ENCODE data around the gene MBD3L2.
A peak's percentile ranks its signal among the peaks of the same experiment; 100 is the strongest.
"Not testable (repeated sequence)": the region's sequence is repeated elsewhere in the genome, so short reads cannot be mapped to it uniquely, and the experiment has no call there.

Gene MBD3L2

GRCh38 chr19:7063764-7064418 lies 14.8 kb downstream of the MBD3L2 start:
- no peak for DNase-seq

DNA sequence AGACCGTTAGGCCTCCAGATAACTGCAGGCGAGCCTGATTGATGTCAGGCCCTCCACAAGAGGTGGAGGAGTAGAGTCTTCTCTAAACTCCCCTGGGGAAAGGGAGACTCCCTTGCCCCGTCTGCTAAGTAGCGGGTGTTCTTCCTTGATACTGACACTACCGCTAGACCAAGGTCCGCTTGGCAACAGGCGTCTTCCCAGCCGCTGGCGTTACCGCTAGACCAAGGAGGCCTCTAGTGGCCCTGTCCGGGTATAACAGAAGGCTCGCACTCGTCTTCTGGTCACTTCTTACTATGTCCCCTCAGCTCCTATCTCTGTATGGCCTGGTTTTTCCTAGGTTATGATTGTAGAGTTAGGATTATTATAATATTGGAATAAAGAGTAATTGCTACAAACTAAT lies 18.0 kb downstream of the MBD3L2 start:
- not testable (repeated sequence) for DNase-seq

DNA sequence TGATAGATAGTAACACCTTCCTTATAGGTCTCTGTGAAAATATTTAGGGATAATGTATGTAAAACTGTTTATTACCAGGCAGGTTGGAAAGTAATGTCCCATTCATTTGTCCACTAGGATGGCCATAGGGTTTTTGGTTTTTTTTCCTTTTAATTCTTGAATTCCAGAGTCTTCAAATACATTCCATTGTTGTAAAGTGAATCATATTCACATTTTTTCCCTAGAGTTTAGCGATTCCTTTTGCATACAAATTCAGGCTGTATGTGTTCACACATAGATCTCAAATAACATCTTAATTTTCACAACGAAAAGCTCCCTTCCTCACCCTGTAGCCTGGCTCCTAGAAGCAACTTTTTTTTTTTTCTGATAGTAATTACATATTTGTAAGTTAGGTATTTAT lies 18.6 kb downstream of the MBD3L2 start:
- no peak for DNase-seq

GRCh38 chr19:7068599-7068998 lies 19.5 kb downstream of the MBD3L2 start:
- no peak for DNase-seq

DNA sequence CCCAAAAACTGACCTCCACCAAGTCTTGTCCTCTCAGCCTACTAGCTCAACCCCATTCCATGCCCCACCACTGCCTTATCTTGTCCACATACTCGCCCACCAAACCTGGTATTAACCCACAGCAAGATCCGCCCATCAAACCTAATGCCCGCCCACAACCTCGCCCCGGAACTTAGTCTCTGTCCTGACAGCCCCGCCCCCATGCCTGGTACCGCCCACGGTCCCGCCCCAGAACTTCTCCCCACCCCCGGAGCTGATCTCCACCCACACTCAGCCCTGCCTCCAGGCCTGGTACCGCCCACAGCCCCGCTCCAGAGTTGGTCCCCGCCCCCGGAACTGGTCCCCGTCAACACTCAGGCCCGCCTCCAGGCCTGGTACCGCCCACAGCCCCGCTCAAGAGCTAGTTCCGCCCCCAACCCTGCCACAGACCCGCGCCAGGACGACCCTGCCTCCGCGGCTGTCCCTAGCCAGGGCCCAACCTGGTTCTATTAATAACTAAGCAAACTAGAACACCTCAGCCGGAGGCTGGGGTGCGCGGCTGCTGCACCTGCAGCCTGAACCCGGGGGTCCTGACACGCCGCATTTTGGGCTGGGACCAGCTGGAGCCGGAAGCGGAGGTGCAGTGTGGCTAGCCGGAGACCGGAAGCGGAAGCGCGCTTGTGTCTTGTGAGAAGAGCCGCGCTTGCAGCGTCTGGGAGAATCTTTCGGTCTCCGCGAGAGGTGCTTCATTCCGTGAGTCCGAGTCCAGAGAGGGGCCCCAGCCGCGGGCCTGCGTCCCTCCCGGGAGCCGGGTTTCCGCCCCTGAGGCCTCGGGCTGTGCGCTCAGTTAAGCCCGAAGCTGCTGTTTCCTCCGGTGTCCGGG lies 20.2 kb downstream of the MBD3L2 start, which contains the start of gene ZNF557:
Gene ZNF557 (plus strand): TSS at position 662 of the 862 bp plus-strand sequence. CDS start 5,372 bp downstream, outside the sequence.
- peak; percentile 58 for DNase-seq

GRCh38 chr19:7069904-7070226 lies 20.7 kb downstream of the MBD3L2 start:
- no peak for DNase-seq

GRCh38 chr19:7072541-7072940 lies 23.4 kb downstream of the MBD3L2 start:
- no peak for DNase-seq

DNA sequence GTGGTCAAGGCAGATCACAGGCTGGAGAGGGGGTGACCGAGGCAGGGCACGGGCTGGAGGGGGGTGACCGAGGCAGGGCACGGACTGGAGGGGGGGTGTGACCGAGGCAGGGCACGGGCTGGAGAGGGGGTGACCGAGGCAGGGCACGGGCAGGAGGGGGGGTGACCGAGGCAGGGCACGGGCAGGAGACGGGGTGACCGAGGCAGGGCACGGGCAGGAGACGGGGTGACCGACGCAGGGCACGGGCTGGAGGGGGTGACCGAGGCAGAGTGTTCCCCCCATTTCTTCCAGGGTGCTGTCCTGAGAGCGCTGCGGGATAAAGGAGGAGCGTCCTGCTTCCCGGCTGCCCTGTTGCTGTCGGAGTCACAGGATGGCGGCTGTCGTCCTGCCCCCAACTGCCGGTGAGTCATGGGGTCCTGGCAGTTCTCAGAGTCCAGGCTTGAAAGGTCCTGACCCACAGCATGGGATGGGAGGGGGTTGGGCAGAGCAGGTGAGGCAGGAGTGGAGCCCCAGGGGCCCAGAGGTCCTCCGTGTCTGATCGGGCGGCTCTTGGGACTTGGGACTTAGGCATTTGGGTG lies 25.7 kb downstream of the MBD3L2 start:
- DNase-seq: no peak

GRCh38 chr19:7076151-7076550 lies 27.0 kb downstream of the MBD3L2 start:
- DNase-seq: no peak

DNA sequence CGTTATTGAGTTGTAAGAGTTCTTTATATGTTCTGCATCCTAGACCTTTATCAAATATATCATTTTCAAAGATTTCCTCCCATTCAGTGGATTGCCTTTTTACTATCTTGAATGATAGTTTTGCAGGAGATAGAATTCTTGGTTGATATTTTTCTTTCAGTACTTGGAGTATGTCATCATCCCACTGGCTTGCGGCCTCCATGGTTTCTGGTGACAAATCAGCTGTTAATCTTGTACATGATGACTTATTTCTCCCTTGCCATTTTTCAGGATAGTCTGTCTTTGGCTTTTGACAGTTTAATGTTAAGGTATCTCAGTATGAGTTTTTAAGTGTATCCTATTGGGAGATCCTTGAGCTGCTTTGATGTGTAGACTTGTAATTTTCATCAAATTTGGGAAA lies 28.9 kb downstream of the MBD3L2 start:
- DNase-seq: no peak

DNA sequence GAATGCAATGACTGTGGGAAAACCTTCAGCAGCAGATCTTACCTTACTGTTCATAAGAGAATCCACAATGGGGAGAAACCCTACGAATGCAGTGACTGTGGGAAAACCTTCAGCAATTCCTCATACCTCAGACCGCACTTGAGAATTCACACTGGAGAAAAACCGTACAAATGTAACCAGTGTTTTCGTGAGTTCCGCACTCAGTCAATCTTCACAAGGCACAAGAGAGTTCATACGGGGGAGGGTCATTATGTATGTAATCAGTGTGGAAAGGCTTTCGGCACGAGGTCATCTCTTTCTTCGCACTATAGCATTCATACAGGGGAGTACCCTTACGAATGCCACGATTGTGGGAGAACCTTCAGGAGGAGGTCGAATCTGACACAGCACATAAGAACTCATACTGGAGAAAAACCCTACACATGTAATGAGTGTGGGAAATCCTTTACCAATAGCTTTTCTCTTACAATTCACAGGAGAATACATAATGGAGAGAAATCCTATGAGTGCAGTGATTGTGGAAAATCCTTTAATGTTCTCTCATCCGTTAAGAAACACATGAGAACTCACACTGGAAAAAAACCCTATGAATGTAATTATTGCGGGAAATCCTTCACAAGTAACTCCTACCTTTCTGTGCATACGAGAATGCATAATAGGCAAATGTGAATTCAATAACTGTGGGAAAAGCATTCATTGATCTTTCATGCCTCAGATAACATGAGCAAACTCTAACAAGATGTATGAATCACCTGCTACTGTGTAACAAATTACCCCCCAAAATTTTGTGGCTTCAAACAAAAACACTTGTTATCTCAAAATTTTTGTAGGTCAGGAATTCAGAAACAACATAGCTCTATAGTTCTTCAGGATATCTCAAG lies 34.2 kb downstream of the MBD3L2 start:
- DNase-seq: no peak

DNA sequence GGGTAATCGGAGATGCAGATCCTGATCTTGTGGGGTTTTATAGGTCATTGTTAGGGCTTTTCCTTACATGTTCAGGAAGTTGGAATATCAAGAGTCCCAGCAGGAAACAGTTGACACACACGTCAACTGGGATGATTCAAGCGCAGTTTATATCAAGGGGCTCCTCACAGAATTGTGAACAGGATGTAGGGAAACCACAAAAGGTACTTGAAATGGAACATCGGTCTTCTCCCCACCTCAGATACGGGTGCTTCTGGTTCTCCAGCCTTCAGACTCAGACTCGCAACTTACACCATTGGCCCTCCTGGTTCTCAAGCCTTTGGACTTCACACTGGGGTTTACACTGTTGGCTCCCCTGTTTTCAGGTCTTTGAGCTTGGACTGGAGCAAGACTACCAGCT lies 39.9 kb downstream of the MBD3L2 start:
- DNase-seq: no peak

DNA sequence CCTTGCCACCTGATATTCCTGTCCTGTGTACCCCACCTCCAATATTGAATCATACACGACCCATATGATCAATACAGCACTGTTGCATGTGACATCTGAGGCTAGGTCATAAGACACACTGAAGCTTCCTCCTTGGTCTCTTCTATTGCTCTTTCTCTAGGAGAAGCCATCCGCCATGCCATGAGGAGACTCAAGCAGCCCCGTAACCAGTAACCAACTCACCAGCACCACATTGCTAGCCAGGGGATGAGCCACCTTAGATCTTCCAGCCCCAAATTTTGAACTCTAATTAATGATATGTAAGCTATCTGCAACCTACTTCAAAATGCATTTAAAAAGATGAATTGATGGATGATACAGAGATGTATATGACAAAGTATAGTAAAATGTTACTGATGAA lies 49.0 kb downstream of the MBD3L2 start:
- DNase-seq: no peak

DNA sequence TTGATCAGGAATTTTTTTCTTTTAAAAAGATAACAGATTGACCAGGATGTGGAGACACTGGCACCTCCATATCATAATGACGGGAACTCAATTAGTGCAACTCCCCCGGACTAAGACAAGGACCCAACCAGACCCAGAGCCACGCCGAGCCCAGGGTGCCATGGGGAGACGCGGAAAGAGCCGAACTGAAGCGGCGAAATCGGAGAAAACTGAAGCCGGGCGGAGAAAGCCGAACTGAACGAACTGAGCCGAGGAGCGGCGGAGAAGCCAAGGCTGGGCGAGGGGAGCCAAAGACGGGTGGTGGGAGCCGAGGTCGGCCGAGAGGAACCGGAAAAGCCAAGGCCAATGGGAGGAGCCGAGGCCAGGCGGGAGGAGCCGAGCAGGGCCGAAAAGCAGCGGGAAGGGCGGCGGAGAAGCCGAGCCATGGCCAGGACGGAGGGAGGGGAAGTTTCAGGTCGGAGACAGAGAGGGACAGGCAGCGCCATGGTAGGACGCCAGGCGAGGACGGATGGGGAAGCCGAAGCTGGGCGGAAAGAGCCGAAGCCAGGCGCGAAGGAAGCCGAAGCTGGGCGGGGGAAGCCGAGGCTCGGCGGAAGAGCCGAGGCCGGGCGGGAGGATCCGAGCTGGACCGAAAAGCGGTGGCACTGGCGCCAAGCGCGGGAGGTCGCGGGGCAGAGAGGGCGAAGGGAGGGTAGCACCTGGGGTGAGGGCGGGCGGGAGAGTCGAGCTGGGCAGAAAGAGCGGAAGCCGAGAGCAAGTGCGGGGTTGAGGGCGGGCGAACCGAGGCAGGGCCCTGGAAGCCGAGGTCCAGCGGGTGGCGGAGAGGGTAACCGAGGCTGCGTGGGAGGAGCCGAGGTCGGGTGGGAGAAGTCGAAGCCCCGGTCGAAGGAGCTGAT lies 49.8 kb downstream of the MBD3L2 start:
- peak; percentile 68 for DNase-seq

- DNase-seq: no peak
These were observed 50.4 kb downstream of the MBD3L2 start for GRCh38 chr19:7099597-7099921.
